Testis (tissue), 2 donors: ENCODE data around the gene PGC.

Experiments used
- POLR2A ChIP-seq: fragments of 450-650 bp; IDR thresholded peaks from one replicate; pipeline ENCODE4 v1.6.1; 2017; ENCODE audit warnings: antibody characterized with exemption, mild to moderate bottlenecking, moderate library complexity
- TF ChIP-seq, protein P1 (sequence below), 3 experiments: fragments of 450-650 bp in 2 of 3; fragments of 200-600 bp in 1 of 3; sonication (generic) in 1 of 3; IDR thresholded peaks; one replicate each; pipeline ENCODE4 v1.5.1; 2016 to 2019; ENCODE audit warnings: antibody characterized with exemption in 3 of 3, mild to moderate bottlenecking in 2 of 3, moderate library complexity in 1 of 3

DNA sequence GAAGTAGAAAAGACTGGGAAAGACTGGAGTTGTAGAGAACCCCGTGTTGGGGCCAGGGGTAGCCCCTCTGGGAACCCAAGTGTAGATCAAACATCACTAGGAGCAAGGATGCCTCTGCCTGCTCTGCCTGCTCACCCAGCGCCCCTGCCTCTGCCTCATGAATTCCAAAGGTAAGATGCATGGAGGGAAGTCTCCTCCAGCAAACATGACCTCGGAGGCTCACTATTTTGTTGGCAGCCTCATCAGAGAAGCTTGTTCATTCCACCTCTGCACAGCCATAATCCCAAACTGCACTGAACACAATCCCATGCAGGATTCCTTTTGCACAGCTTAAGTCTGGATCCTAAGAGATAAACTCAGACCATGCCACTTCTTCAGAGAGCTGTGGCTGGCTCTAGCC lies 27.6 kb upstream of the PGC start:
- TF ChIP-seq, protein P1, sequence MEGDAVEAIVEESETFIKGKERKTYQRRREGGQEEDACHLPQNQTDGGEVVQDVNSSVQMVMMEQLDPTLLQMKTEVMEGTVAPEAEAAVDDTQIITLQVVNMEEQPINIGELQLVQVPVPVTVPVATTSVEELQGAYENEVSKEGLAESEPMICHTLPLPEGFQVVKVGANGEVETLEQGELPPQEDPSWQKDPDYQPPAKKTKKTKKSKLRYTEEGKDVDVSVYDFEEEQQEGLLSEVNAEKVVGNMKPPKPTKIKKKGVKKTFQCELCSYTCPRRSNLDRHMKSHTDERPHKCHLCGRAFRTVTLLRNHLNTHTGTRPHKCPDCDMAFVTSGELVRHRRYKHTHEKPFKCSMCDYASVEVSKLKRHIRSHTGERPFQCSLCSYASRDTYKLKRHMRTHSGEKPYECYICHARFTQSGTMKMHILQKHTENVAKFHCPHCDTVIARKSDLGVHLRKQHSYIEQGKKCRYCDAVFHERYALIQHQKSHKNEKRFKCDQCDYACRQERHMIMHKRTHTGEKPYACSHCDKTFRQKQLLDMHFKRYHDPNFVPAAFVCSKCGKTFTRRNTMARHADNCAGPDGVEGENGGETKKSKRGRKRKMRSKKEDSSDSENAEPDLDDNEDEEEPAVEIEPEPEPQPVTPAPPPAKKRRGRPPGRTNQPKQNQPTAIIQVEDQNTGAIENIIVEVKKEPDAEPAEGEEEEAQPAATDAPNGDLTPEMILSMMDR (IDR thresholded peaks at IDR 0.05): no peak
- no peak for TF ChIP-seq POLR2A
